Stimulated activated naive CD8-positive, alpha-beta T cell treated with anti-CD3 and anti-CD28 coated beads, Interleukin-15, amount 100 ng/mL, for 72 hours (primary cell): ENCODE measurements around the gene ACACB.
"Not testable (repeated sequence)": the region's sequence is repeated elsewhere in the genome, so short reads cannot be mapped to it uniquely, and the experiment has no call there.

Source experiments
- ATAC-seq: fragments of 150-1000 bp; cut with Tn5 transposase; 2 replicates; pipeline ENCODE4 v1.10.0; 2021; ENCODE audit warnings: mild to moderate bottlenecking, moderate library complexity
- DNase-seq, 2 donors: peaks; one replicate each; pipeline ENCODE4 v3.0.0; 2021 to 2022
- H3K27ac Mint-ChIP-seq, 2 donors: one replicate each; pipeline ENCODE4 v1.8.0; 2022; ENCODE audit warnings: mild to moderate bottlenecking in 2 of 2, mixed read lengths in 2 of 2, moderate library complexity in 2 of 2
- H3K27me3 Mint-ChIP-seq: one replicate; pipeline ENCODE4 v1.8.0; 2022; ENCODE audit warnings: mixed read lengths
- H3K4me1 Mint-ChIP-seq: one replicate; pipeline ENCODE4 v1.8.0; 2022; ENCODE audit warnings: mild to moderate bottlenecking, mixed read lengths
- H3K4me3 Mint-ChIP-seq, 2 donors: one replicate each; pipeline ENCODE4 v1.8.0; 2022; ENCODE audit warnings: mild to moderate bottlenecking in 2 of 2, mixed read lengths in 2 of 2, moderate library complexity in 1 of 2
- H3K9me3 Mint-ChIP-seq, 2 donors: one replicate each; pipeline ENCODE4 v1.8.0; 2022; ENCODE audit warnings: mixed read lengths in 2 of 2

The ACACB gene

GRCh38 chr12:109124878-109125648 lies 8.7 kb downstream of the ACACB start:
- Mint-ChIP-seq H3K27ac (no peak overlapping the region), H3K27me3 (no peaks in the 10 kb centered on the region), H3K4me1 (no peaks in the 10 kb centered on the region), H3K4me3 (no peak overlapping the region), H3K9me3 (no peaks in the 10 kb centered on the region)
- ATAC-seq = no peak
- DNase-seq = no peak

- Mint-ChIP-seq H3K27ac (peak overlapping the region in 1 of 2 donors; percentile 59), H3K9me3 (no peaks in the 10 kb centered on the region), H3K4me3 (no peak overlapping the region), H3K27me3 (no peaks in the 10 kb centered on the region), H3K4me1 (no peaks in the 10 kb centered on the region)
- no peak for ATAC-seq
- no peak for DNase-seq
Observed at GRCh38 chr12:109125791-109126190, 9.4 kb downstream of the ACACB start.

- DNase-seq (no peak), ATAC-seq (no peak)
- no peaks in the 10 kb centered on the region for H3K27me3 Mint-ChIP-seq
- no peaks in the 10 kb centered on the region for H3K9me3 Mint-ChIP-seq
- no peak overlapping the region for H3K4me3 Mint-ChIP-seq
- no peak overlapping the region for H3K27ac Mint-ChIP-seq
- H3K4me1 Mint-ChIP-seq = no peaks in the 10 kb centered on the region
Observed at GRCh38 chr12:109126784-109127183, 10.4 kb downstream of the ACACB start.

- H3K4me1 Mint-ChIP-seq = no peaks in the 10 kb centered on the region
- DNase-seq (no peak), ATAC-seq (no peak)
- no peak overlapping the region for H3K4me3 Mint-ChIP-seq
- H3K9me3 Mint-ChIP-seq = no peaks in the 10 kb centered on the region
- H3K27ac Mint-ChIP-seq = peak overlapping the region in 1 of 2 donors; percentile 85
- H3K27me3 Mint-ChIP-seq = no peaks in the 10 kb centered on the region
Observed at GRCh38 chr12:109127533-109128242, 11.3 kb downstream of the ACACB start.

- no peaks in the 10 kb centered on the region for H3K27me3 Mint-ChIP-seq
- ATAC-seq = no peak
- H3K9me3 Mint-ChIP-seq = no peaks in the 10 kb centered on the region
- no peaks in the 10 kb centered on the region for H3K4me1 Mint-ChIP-seq
- no peak overlapping the region for H3K4me3 Mint-ChIP-seq
- H3K27ac Mint-ChIP-seq = no peak overlapping the region
- DNase-seq = no peak
Observed at GRCh38 chr12:109130297-109131153, 14.1 kb downstream of the ACACB start.

- Mint-ChIP-seq H3K9me3 (peaks cover 0 to under 1% of the 10 kb centered on the region in 2 donors), H3K27me3 (no peaks in the 10 kb centered on the region), H3K4me3 (no peak overlapping the region), H3K27ac (no peak overlapping the region), H3K4me1 (no peaks in the 10 kb centered on the region)
- no peak for DNase-seq
- ATAC-seq = no peak
Observed at GRCh38 chr12:109131154-109132050, 15.0 kb downstream of the ACACB start.

- Mint-ChIP-seq H3K27me3 (peaks cover 4% of the 10 kb centered on the region), H3K4me3 (no peak overlapping the region), H3K9me3 (peaks cover 0 to 5% of the 10 kb centered on the region in 2 donors), H3K4me1 (no peaks in the 10 kb centered on the region), H3K27ac (no peak overlapping the region)
- ATAC-seq (no peak), DNase-seq (no peak)
Observed at GRCh38 chr12:109134186-109134917, 18.0 kb downstream of the ACACB start.

GRCh38 chr12:109137055-109137454 lies 20.7 kb downstream of the ACACB start:
- peak overlapping the region in 1 of 2 donors; percentile 21 for H3K27ac Mint-ChIP-seq
- DNase-seq (no peak), ATAC-seq (no peak)
- peaks cover 8% of the 10 kb centered on the region for H3K27me3 Mint-ChIP-seq
- H3K9me3 Mint-ChIP-seq = peaks cover 0 to 5% of the 10 kb centered on the region in 2 donors
- no peak overlapping the region for H3K4me3 Mint-ChIP-seq
- H3K4me1 Mint-ChIP-seq = no peaks in the 10 kb centered on the region

- ATAC-seq (no peak), DNase-seq (no peak)
- peak overlapping the region in 1 of 2 donors; percentile 54 for H3K27ac Mint-ChIP-seq
Observed at GRCh38 chr12:109139360-109139759, 23.0 kb downstream of the ACACB start.

GRCh38 chr12:109139791-109140190 lies 23.4 kb downstream of the ACACB start:
- H3K9me3 Mint-ChIP-seq = peaks cover 0 to 5% of the 10 kb centered on the region in 2 donors
- ATAC-seq (no peak), DNase-seq (no peak)
- H3K4me3 Mint-ChIP-seq = no peak overlapping the region
- H3K4me1 Mint-ChIP-seq = no peaks in the 10 kb centered on the region
- H3K27ac Mint-ChIP-seq = peak overlapping the region in 1 of 2 donors; percentile 54
- peaks cover 8% of the 10 kb centered on the region for H3K27me3 Mint-ChIP-seq

More at GRCh38 chr12:109139360-109139759, 23.0 kb downstream of the ACACB start:
- no peak overlapping the region for H3K4me3 Mint-ChIP-seq
- H3K4me1 Mint-ChIP-seq = no peaks in the 10 kb centered on the region
- peaks cover 8% of the 10 kb centered on the region for H3K27me3 Mint-ChIP-seq
- H3K9me3 Mint-ChIP-seq = peaks cover 0 to 5% of the 10 kb centered on the region in 2 donors

GRCh38 chr12:109140560-109140959 lies 24.2 kb downstream of the ACACB start:
- Mint-ChIP-seq H3K9me3 (peaks cover 0 to 5% of the 10 kb centered on the region in 2 donors), H3K4me3 (no peak overlapping the region), H3K27ac (no peak overlapping the region), H3K27me3 (peaks cover 8% of the 10 kb centered on the region), H3K4me1 (no peaks in the 10 kb centered on the region)
- DNase-seq (no peak), ATAC-seq (no peak)

GRCh38 chr12:109144224-109144623 lies 27.8 kb downstream of the ACACB start:
- ATAC-seq (no peak), DNase-seq (no peak)
- Mint-ChIP-seq H3K27me3 (peaks cover 5% of the 10 kb centered on the region), H3K9me3 (no peaks in the 10 kb centered on the region), H3K27ac (peak overlapping the region in 1 of 2 donors; percentile 54), H3K4me3 (no peak overlapping the region), H3K4me1 (no peaks in the 10 kb centered on the region)

GRCh38 chr12:109147126-109147525 lies 30.7 kb downstream of the ACACB start:
- H3K9me3 Mint-ChIP-seq, ATAC-seq, DNase-seq, H3K4me3 Mint-ChIP-seq, H3K4me1 Mint-ChIP-seq, H3K27me3 Mint-ChIP-seq: not testable (repeated sequence)
- peak overlapping the region in 1 of 2 donors; percentile 45 for H3K27ac Mint-ChIP-seq

- H3K27ac Mint-ChIP-seq = no peak overlapping the region
- no peaks in the 10 kb centered on the region for H3K4me1 Mint-ChIP-seq
- DNase-seq = no peak
- H3K4me3 Mint-ChIP-seq = no peak overlapping the region
- H3K9me3 Mint-ChIP-seq = no peaks in the 10 kb centered on the region
- no peak for ATAC-seq
- H3K27me3 Mint-ChIP-seq = no peaks in the 10 kb centered on the region
Observed at GRCh38 chr12:109147954-109148353, 31.6 kb downstream of the ACACB start.
